NB4 (cell line): ENCODE results near the gene LAT.

Experiments
- CTCF ChIP-seq: IDR thresholded peaks from one replicate; pipeline ENCODE4 v1.5.1; 2012; ENCODE audit warnings: low read depth, low read length
- MAX ChIP-seq: IDR thresholded peaks from 2 replicates; pipeline ENCODE4 v1.6.1; 2011; ENCODE audit warnings: low read depth, low read length
- MYC ChIP-seq: IDR thresholded peaks from 2 replicates; pipeline ENCODE4 v1.6.1; 2011; ENCODE audit warnings: low read depth, low read length
- POLR2A ChIP-seq: IDR thresholded peaks from 2 replicates; pipeline ENCODE4 v1.6.1; 2011; ENCODE audit warnings: mild to moderate bottlenecking; ENCODE audit not compliant: insufficient read length; ENCODE audit errors: extremely low read depth

GRCh38 chr16:28999577-28999976, 14.7 kb downstream of the LAT start:
- TF ChIP-seq POLR2A (no peak), CTCF (no peak), MAX (no peak), MYC (no peak)
